ENCODE results near the gene APOOL.

APOOL gene

GRCh38 chrX:85084770-85085393 lies 81.2 kb downstream of the APOOL start:
- no peak overlapping the region for H3K27ac ChIP-seq
- TF ChIP-seq CTCF (conservative IDR thresholded peaks at IDR 0.05) = peak; percentile 80
- TF ChIP-seq ZFX (IDR thresholded peaks at IDR 0.05) = no peak

- no peak for TF ChIP-seq CTCF (conservative IDR thresholded peaks at IDR 0.05)
- TF ChIP-seq ZFX (IDR thresholded peaks at IDR 0.05) = no peak
- no peak overlapping the region for H3K27ac ChIP-seq
Measured at GRCh38 chrX:85089321-85089840, 85.7 kb downstream of the APOOL start.

GRCh38 chrX:85107407-85107806 lies 103.7 kb downstream of the APOOL start:
- no peak overlapping the region for H3K27ac ChIP-seq
- TF ChIP-seq CTCF (conservative IDR thresholded peaks at IDR 0.05) = no peak
- TF ChIP-seq ZFX (IDR thresholded peaks at IDR 0.05) = no peak

- TF ChIP-seq ZFX (IDR thresholded peaks at IDR 0.05) = no peak
- no peak for TF ChIP-seq CTCF (conservative IDR thresholded peaks at IDR 0.05)
- H3K27ac ChIP-seq = no peak overlapping the region
Measured at GRCh38 chrX:85108165-85108564, 104.5 kb downstream of the APOOL start.

GRCh38 chrX:85109235-85109634 lies 105.6 kb downstream of the APOOL start:
- no peak overlapping the region for H3K27ac ChIP-seq
- TF ChIP-seq ZFX (IDR thresholded peaks at IDR 0.05) (no peak), CTCF (conservative IDR thresholded peaks at IDR 0.05) (peak; percentile 71)

- TF ChIP-seq CTCF (conservative IDR thresholded peaks at IDR 0.05) (peak; percentile 79), ZFX (IDR thresholded peaks at IDR 0.05) (no peak)
- H3K27ac ChIP-seq = no peak overlapping the region
Measured at GRCh38 chrX:85111347-85111746, 107.7 kb downstream of the APOOL start.

- H3K27ac ChIP-seq = no peak overlapping the region
- no peak for TF ChIP-seq CTCF (conservative IDR thresholded peaks at IDR 0.05)
- TF ChIP-seq ZFX (IDR thresholded peaks at IDR 0.05) = no peak
Measured at GRCh38 chrX:85112293-85112692, 108.6 kb downstream of the APOOL start.

All from C4-2B (cell line).